Activated CD8-positive, alpha-beta T cell treated with anti-CD3 and anti-CD28 coated beads for 36 hours (primary cell): ENCODE data around the gene NFATC2. TPM values are rescaled to one million over a fixed set of nuclear protein-coding genes. Genes with fewer than 3 reads are reported as not detected.

Source experiments
- ATAC-seq: fragments of 200-7000 bp; cut with Tn5 transposase; one replicate; pipeline ENCODE4 v1.10.0; 2021; ENCODE audit warnings: mild to moderate bottlenecking, moderate library complexity
- CTCF ChIA-PET: fragments of 350-600 bp; sonication (Branson Sonifier 250); formaldehyde crosslinking; loops from one replicate; lab custom pipeline; 2021; ENCODE audit warnings: antibody characterized with exemption; lab: Charles Lee
- POLR2A ChIA-PET: fragments of 350-600 bp; sonication (Branson Sonifier 250); formaldehyde crosslinking; loops from one replicate; lab custom pipeline; 2021; ENCODE audit warnings: antibody characterized with exemption; lab: Charles Lee
- DNase-seq: peaks from one replicate; pipeline ENCODE4 v3.0.0-alpha.2; 2020
- H3K27ac Mint-ChIP-seq: one replicate; pipeline ENCODE4 v1.8.0; 2021; ENCODE audit warnings: mild to moderate bottlenecking, mixed read lengths
- H3K27me3 Mint-ChIP-seq: one replicate; pipeline ENCODE4 v1.8.0; 2021; ENCODE audit warnings: mixed read lengths
- H3K36me3 Mint-ChIP-seq: one replicate; pipeline ENCODE4 v1.8.0; 2021; ENCODE audit warnings: low read depth, mixed read lengths
- H3K4me1 Mint-ChIP-seq: one replicate; pipeline ENCODE4 v1.8.0; 2021; ENCODE audit warnings: low read depth, mixed read lengths
- H3K4me3 Mint-ChIP-seq: one replicate; pipeline ENCODE4 v1.8.0; 2021; ENCODE audit warnings: mild to moderate bottlenecking, moderate library complexity, mixed read lengths
- H3K9me3 Mint-ChIP-seq: one replicate; pipeline ENCODE4 v1.8.0; 2021; ENCODE audit warnings: mixed read lengths
- CTCF ChIP-seq: fragments of 200-600 bp; IDR thresholded peaks from one replicate; pipeline ENCODE4 v1.8.0; 2022; ENCODE audit warnings: antibody characterized with exemption, mild to moderate bottlenecking
- intact Hi-C: fragments of 100-400 bp; cut with micrococcal nuclease; formaldehyde crosslinking; loops from one replicate; pipeline ENCODE4 v1.10.0; 2022
- total RNA-seq, 2 experiments: library from RNA; stranded (reverse); gene quantifications; one replicate each; pipeline ENCODE4 v1.2.3, GENCODE V29; 2021

Gene NFATC2
- total RNA-seq, 2 experiments from 2014 or later = 38.3 to 40.9 TPM

- CTCF ChIA-PET = interaction anchor here (0.9 to 1.3 kb wide), 2 partner anchors 9 to 51 kb away, joined by 3 to 5 read pairs; no protein-coding TSS in a partner anchor
- ATAC-seq (no peak), DNase-seq (no peak)
- H3K27me3 Mint-ChIP-seq = no peaks in the 10 kb centered on the region
- H3K27ac Mint-ChIP-seq = no peak overlapping the region
- no peak overlapping the region for H3K4me3 Mint-ChIP-seq
- peaks cover 76% of the 10 kb centered on the region for H3K36me3 Mint-ChIP-seq
- H3K9me3 Mint-ChIP-seq = no peaks in the 10 kb centered on the region
- POLR2A ChIA-PET = no interaction called here
- H3K4me1 Mint-ChIP-seq = peaks cover 68% of the 10 kb centered on the region
- intact Hi-C loops = no loop called here
- TF ChIP-seq CTCF = no peak
These were observed 25.7 kb downstream of the NFATC2 start for GRCh38 chr20:51516855-51517254.

- ATAC-seq = no peak
- TF ChIP-seq CTCF = no peak
These were observed 27.7 kb downstream of the NFATC2 start for GRCh38 chr20:51514836-51515235.

GRCh38 chr20:51514249-51514648, 28.3 kb downstream of the NFATC2 start:
- Mint-ChIP-seq H3K4me3 (no peak overlapping the region), H3K36me3 (peaks cover 86% of the 10 kb centered on the region), H3K4me1 (peaks cover 77% of the 10 kb centered on the region), H3K27ac (peak overlapping the region; percentile 8), H3K9me3 (no peaks in the 10 kb centered on the region), H3K27me3 (no peaks in the 10 kb centered on the region)
- no peak for TF ChIP-seq CTCF
- ChIA-PET CTCF (interaction anchor here (0.9 to 1.8 kb wide), 7 partner anchors 10 to 81 kb away, joined by 3 to 5 read pairs (median 4); partner anchors contain the start of gene NFATC2), POLR2A (interaction anchor here (1.0 to 3.7 kb wide), 8 partner anchors 10 to 91 kb away, joined by 3 to 21 read pairs (median 5); partner anchors contain the start of gene NFATC2)
- ATAC-seq (no peak), DNase-seq (no peak)
- intact Hi-C loops = no loop called here

More at GRCh38 chr20:51514836-51515235, 27.7 kb downstream of the NFATC2 start:
- H3K27me3 Mint-ChIP-seq = no peaks in the 10 kb centered on the region
- H3K4me1 Mint-ChIP-seq = peaks cover 71% of the 10 kb centered on the region
- CTCF ChIA-PET = interaction anchor here (0.9 to 1.8 kb wide), 5 partner anchors 11 to 81 kb away, joined by 3 to 5 read pairs (median 4); partner anchors contain the start of gene NFATC2
- peaks cover 80% of the 10 kb centered on the region for H3K36me3 Mint-ChIP-seq
- H3K9me3 Mint-ChIP-seq = no peaks in the 10 kb centered on the region
- H3K4me3 Mint-ChIP-seq = no peak overlapping the region
- DNase-seq = no peak
- POLR2A ChIA-PET = interaction anchor here (1.0 to 3.7 kb wide), 6 partner anchors 10 to 33 kb away, joined by 3 to 21 read pairs (median 6); partner anchors contain the start of gene NFATC2
- intact Hi-C loops = no loop called here
- no peak overlapping the region for H3K27ac Mint-ChIP-seq

- H3K4me3 Mint-ChIP-seq = no peak overlapping the region
- intact Hi-C loops = no loop called here
- no peaks in the 10 kb centered on the region for H3K9me3 Mint-ChIP-seq
- ATAC-seq = no peak
- peaks cover 86% of the 10 kb centered on the region for H3K36me3 Mint-ChIP-seq
- no peaks in the 10 kb centered on the region for H3K27me3 Mint-ChIP-seq
- no peak for TF ChIP-seq CTCF
- H3K4me1 Mint-ChIP-seq = peaks cover 79% of the 10 kb centered on the region
- CTCF ChIA-PET = interaction anchor here (0.9 to 3.7 kb wide), 7 partner anchors 9 to 82 kb away, joined by 3 to 14 read pairs (median 4); partner anchors contain the start of gene NFATC2
- POLR2A ChIA-PET = interaction anchor here (0.9 to 3.7 kb wide), 11 partner anchors 9 to 90 kb away, joined by 3 to 21 read pairs (median 6); partner anchors contain the start of gene NFATC2
- peak overlapping the region; percentile 70 for H3K27ac Mint-ChIP-seq
- DNase-seq = no peak
These were observed 29.0 kb downstream of the NFATC2 start for GRCh38 chr20:51513545-51513944.

GRCh38 chr20:51512645-51513044, 29.9 kb downstream of the NFATC2 start:
- no peaks in the 10 kb centered on the region for H3K9me3 Mint-ChIP-seq
- no peak for TF ChIP-seq CTCF
- H3K27ac Mint-ChIP-seq = peak overlapping the region; percentile 84
- ChIA-PET CTCF (interaction anchor here (0.9 to 3.7 kb wide), 5 partner anchors 11 to 83 kb away, joined by 3 to 14 read pairs (median 3); no protein-coding TSS in a partner anchor), POLR2A (interaction anchor here (0.9 to 3.7 kb wide), 11 partner anchors 12 to 108 kb away, joined by 3 to 25 read pairs (median 6); partner anchors contain the start of gene NFATC2)
- DNase-seq (no peak), ATAC-seq (peak; percentile 84)
- peaks cover 73% of the 10 kb centered on the region for H3K4me1 Mint-ChIP-seq
- H3K27me3 Mint-ChIP-seq = no peaks in the 10 kb centered on the region
- intact Hi-C loops = no loop called here
- H3K4me3 Mint-ChIP-seq = no peak overlapping the region
- H3K36me3 Mint-ChIP-seq = peaks cover 83% of the 10 kb centered on the region
